Osteocyte (in vitro differentiated cells): ENCODE data around the gene STK32A. TPM values are rescaled to one million over a fixed set of nuclear protein-coding genes. Genes with fewer than 3 reads are reported as not detected.

ENCODE experiments used
- DNase-seq: peaks from one replicate; pipeline ENCODE4 v3.0.0; 2021; ENCODE audit warnings: mixed read lengths; ENCODE audit not compliant: unreplicated experiment; ENCODE audit errors: extremely low spot score
- H3K27ac Mint-ChIP-seq: one replicate; pipeline ENCODE4 v1.8.0; 2021; ENCODE audit warnings: mild to moderate bottlenecking, mixed read lengths; ENCODE audit not compliant: unreplicated experiment
- H3K27me3 Mint-ChIP-seq: one replicate; pipeline ENCODE4 v1.8.0; 2021; ENCODE audit warnings: mixed read lengths; ENCODE audit not compliant: unreplicated experiment
- H3K36me3 Mint-ChIP-seq: one replicate; pipeline ENCODE4 v1.8.0; 2021; ENCODE audit warnings: mixed read lengths; ENCODE audit not compliant: unreplicated experiment
- H3K4me1 Mint-ChIP-seq: one replicate; pipeline ENCODE4 v1.8.0; 2021; ENCODE audit warnings: mixed read lengths; ENCODE audit not compliant: unreplicated experiment
- H3K4me3 Mint-ChIP-seq: one replicate; pipeline ENCODE4 v1.8.0; 2021; ENCODE audit warnings: mild to moderate bottlenecking, moderate library complexity, mixed read lengths; ENCODE audit not compliant: unreplicated experiment
- H3K9me3 Mint-ChIP-seq: one replicate; pipeline ENCODE4 v1.8.0; 2021; ENCODE audit warnings: mixed read lengths; ENCODE audit not compliant: unreplicated experiment
- CTCF ChIP-seq: fragments of 200-600 bp; sonication (generic); IDR thresholded peaks from 2 replicates; pipeline ENCODE4 v1.5.0; 2021; ENCODE audit warnings: antibody characterized with exemption, mild to moderate bottlenecking, moderate library complexity
- total RNA-seq: library from RNA; stranded (reverse); gene quantifications from 2 replicates; pipeline ENCODE4 v1.2.1, GENCODE V29; 2021

Gene STK32A
- total RNA-seq, 1 donor from 2014 or later = not detected

- Mint-ChIP-seq H3K4me3 (no peak overlapping the region), H3K4me1 (no peaks in the 10 kb centered on the region), H3K27me3 (peaks cover 13% of the 10 kb centered on the region), H3K9me3 (no peaks in the 10 kb centered on the region), H3K36me3 (no peaks in the 10 kb centered on the region), H3K27ac (no peak overlapping the region)
- no peak for DNase-seq
- no peak for TF ChIP-seq CTCF
These were observed 149.7 kb downstream of the STK32A start for GRCh38 chr5:147384346-147385193.

GRCh38 chr5:147387109-147387508 lies 152.3 kb downstream of the STK32A start:
- TF ChIP-seq CTCF = no peak
- no peaks in the 10 kb centered on the region for H3K9me3 Mint-ChIP-seq
- H3K4me1 Mint-ChIP-seq = no peaks in the 10 kb centered on the region
- DNase-seq = no peak
- H3K27me3 Mint-ChIP-seq = no peaks in the 10 kb centered on the region
- no peak overlapping the region for H3K4me3 Mint-ChIP-seq
- H3K36me3 Mint-ChIP-seq = no peaks in the 10 kb centered on the region
- no peak overlapping the region for H3K27ac Mint-ChIP-seq

DNA sequence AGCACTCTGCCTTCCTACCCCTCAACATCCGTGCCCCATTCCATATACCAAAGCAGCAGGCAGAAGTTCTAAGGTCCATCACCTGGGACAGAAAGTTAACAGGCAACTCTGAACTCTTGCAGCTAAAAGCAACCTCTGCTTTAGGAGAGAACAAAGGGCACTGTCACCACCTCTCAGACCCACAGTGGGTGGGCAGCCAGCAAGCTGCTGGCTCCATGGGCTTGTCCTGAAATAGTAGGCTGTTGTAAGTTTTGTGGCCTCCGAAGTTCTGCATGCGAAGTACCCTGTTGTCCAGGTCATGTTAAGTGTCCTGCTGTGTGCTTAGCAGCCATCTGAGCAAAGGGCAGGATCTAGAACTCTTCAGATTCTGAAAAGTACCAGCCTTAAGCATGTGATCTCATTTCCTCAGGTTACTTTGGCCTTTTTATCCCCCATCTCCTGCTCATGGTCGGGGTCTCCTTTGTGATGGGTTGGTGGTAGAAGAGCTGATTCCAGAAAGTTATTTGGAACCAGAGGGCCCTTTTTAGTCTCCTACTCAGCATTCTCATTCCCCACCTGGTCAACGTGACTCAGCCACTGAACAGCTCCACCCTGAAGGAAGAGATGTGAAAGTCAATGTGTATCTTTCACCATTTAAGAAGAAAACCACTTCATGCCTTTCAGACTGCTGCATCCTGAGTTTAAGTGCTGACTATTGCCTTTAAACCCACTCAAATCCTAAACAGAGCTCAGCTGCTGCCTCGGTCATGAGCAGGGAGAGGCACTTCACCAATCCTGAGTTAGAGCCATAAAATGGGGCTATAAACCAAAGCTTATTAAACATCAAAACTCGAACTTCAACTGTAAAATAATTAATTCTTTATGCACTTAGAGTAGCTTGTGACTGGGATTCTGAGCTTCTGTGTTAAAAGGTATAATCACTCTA lies 153.6 kb downstream of the STK32A start:
- Mint-ChIP-seq H3K36me3 (peaks cover 9% of the 10 kb centered on the region), H3K9me3 (no peaks in the 10 kb centered on the region), H3K27me3 (no peaks in the 10 kb centered on the region), H3K4me1 (no peaks in the 10 kb centered on the region), H3K4me3 (no peak overlapping the region), H3K27ac (no peak overlapping the region)
- TF ChIP-seq CTCF = no peak
- no peak for DNase-seq

GRCh38 chr5:147390654-147391225 lies 155.9 kb downstream of the STK32A start:
- Mint-ChIP-seq H3K9me3 (no peaks in the 10 kb centered on the region), H3K4me3 (no peak overlapping the region), H3K36me3 (peaks cover 23% of the 10 kb centered on the region), H3K27me3 (no peaks in the 10 kb centered on the region), H3K27ac (no peak overlapping the region), H3K4me1 (no peaks in the 10 kb centered on the region)
- TF ChIP-seq CTCF = no peak
- DNase-seq = no peak

DNA sequence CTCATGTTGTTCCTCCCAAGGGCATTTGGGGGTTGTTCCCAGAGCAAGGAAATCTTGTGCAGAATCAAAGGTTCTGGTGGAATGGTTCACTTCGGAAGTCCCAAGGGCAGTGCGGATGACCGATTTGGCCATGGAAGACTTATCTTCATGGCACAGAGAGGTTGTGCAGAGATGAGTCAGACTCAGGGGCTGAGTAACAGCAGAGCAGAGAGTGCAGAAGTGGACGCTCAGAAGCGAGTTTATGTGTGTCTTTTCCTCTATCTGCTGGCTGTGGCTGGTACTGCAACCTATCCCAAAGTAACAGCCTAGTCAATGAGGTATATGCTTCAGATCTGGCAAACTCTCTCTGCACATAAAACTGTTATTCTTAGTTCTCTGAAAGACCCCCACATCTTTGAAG lies 157.0 kb downstream of the STK32A start:
- DNase-seq = no peak
- Mint-ChIP-seq H3K9me3 (no peaks in the 10 kb centered on the region), H3K36me3 (peaks cover 29% of the 10 kb centered on the region), H3K4me3 (no peak overlapping the region), H3K27ac (no peak overlapping the region), H3K27me3 (no peaks in the 10 kb centered on the region), H3K4me1 (no peaks in the 10 kb centered on the region)
- TF ChIP-seq CTCF = peak; percentile 57
